ENCODE measurements around the gene VAMP1. TPM values are rescaled to one million over a fixed set of nuclear protein-coding genes. Genes with fewer than 3 reads are reported as not detected.

Gene VAMP1
- total RNA-seq, 2 donors from 2014 or later = 2.9 to 5.9 TPM

DNA sequence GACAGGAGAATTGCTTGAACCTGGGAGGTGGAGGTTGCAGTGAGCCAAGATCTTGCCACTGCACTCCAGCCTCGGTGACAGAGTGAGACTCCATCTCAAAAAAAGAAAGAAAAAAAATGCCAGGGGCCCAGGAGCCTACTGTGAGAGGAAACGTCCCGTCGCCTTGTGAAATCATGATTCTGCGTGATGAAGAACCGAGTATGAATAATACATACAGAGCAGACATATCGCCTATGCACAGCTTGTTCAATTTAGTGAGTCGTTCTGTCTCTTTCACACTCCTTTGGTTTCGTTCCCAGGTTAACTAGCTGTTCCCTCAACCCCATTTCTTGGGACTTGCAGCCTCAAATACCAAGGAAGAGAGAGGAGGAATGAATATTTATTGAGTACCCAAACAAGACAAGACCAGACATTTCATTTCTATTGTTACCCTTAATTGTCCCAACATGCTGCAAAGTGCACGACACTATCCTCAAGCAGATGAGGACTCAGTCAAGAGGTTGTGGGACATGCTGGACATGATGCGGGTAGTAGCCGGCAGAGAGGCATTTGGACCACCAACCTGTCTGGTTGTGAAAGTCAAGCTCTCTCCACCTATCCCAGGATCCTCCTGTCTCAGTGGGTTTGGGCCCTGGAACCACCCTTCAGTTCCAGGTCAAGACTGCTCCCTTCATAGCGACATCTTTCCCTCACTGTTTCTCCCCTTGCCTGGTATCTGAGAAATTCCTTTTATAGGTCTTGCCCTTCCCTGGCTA is 34.3 kb downstream of the VAMP1 start:
- 80 to 81% methylated on average over 12 to 13 of the region's 13 CpGs for WGBS, 2 donors
- Histone ChIP-seq H3K4me1 (no peaks in the 10 kb centered on the region), H3K4me3 (no peak overlapping the region), H3K9me3 (no peaks in the 10 kb centered on the region), H3K36me3 (replicated peaks in 1 of 2; ENCODE audit: insufficient read depth in 1 of 2, low read depth in 2 of 2) (no peaks in the 10 kb centered on the region), H3K27me3 (no peaks in the 10 kb centered on the region), H3K27ac (no peak overlapping the region)
- intact Hi-C loops (cut with DNase I) = no loop called here
- TF ChIP-seq POLR2A (IDR thresholded peaks at IDR 0.05) = no peak
- TF ChIP-seq, protein P1, sequence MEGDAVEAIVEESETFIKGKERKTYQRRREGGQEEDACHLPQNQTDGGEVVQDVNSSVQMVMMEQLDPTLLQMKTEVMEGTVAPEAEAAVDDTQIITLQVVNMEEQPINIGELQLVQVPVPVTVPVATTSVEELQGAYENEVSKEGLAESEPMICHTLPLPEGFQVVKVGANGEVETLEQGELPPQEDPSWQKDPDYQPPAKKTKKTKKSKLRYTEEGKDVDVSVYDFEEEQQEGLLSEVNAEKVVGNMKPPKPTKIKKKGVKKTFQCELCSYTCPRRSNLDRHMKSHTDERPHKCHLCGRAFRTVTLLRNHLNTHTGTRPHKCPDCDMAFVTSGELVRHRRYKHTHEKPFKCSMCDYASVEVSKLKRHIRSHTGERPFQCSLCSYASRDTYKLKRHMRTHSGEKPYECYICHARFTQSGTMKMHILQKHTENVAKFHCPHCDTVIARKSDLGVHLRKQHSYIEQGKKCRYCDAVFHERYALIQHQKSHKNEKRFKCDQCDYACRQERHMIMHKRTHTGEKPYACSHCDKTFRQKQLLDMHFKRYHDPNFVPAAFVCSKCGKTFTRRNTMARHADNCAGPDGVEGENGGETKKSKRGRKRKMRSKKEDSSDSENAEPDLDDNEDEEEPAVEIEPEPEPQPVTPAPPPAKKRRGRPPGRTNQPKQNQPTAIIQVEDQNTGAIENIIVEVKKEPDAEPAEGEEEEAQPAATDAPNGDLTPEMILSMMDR (IDR thresholded peaks at IDR 0.05) = no peak
- DNase-seq (peak in 1 of 4 donors; percentile 0), ATAC-seq (no peak)

DNA sequence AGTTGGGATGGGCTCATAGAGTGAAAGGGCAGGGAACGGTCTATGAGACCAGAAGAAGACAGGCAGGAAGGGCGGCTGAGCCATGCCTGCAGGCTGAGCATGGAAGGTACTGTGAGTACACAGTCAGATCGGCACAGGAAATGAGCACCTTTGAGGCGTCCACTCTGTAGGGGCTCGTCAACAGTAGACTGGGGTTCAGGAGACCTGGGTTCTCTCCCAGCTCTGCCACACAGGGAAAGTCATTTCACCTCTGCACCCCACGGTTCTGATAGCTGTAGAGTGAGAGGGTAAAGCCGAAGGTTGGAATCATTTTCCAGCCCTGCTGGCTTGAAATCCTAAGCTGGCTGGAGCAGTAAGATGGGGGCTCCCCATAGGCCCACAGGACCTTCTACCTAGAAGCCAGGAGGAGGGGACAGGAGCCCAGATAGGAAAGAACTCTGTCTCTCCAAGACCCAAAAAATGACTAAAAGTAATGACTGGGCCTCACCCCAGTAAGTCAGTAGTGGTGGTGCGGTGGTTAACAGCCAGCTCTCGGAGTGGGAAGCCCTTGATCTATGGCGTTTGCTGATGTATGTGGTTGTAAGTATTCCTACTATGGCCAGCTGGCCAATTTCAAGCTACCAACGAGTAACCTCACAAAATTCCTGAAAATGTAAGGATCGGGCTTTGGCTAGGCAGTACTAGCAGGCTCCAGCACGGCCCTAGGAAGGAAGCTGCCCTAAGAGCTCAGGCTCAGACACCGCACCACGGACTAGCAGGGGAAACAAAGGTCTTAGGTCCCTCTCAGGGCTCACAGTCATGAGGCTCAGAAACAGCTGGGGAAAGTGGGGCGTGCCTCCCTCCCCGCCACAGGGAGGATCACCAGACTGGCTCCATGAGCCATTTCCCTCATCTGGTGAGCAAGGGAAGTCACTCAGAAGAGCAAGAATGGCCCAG is 36.0 kb downstream of the VAMP1 start:
- WGBS, 2 donors = 77 to 81% methylated on average over 13 to 17 of the region's 17 CpGs
- no peak overlapping the region for H3K4me3 ChIP-seq
- TF ChIP-seq POLR2A (IDR thresholded peaks at IDR 0.05) = no peak
- TF ChIP-seq, protein P1 (IDR thresholded peaks at IDR 0.05) = no peak

DNA sequence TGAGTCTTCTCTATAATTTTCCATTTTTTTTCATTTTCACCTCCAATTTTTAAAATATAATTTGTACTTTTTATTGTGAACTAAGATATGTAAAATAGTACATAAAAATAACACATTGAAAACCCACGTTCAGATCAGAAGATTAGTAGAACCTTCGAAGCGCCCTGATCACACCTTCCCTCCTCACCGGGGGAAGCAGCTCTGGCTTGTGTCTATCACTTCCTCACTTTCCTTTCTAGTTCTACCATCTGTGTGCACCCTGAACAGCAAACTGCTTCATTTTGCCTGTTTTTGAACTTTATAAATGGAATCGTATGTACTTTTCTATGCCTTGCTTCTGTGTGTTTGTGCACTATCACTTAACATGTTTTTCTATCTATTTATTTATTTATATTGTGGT is 37.5 kb downstream of the VAMP1 start:
- intact Hi-C loops (cut with DNase I) = no loop called here
- DNase-seq = no peak
- no peak overlapping the region for H3K27ac ChIP-seq
- no peak for ATAC-seq
- H3K36me3 ChIP-seq (replicated peaks in 1 of 2; ENCODE audit: insufficient read depth in 1 of 2, low read depth in 2 of 2) = no peaks in the 10 kb centered on the region
- H3K9me3 ChIP-seq = no peaks in the 10 kb centered on the region
- WGBS, 2 donors = 70 to 86% methylated on average over 5 of the region's 5 CpGs
- no peak for TF ChIP-seq POLR2A (IDR thresholded peaks at IDR 0.05)
- TF ChIP-seq, protein P1 (IDR thresholded peaks at IDR 0.05) = no peak
- H3K4me1 ChIP-seq = peaks cover 5% of the 10 kb centered on the region
- H3K4me3 ChIP-seq = no peak overlapping the region
- H3K27me3 ChIP-seq = no peaks in the 10 kb centered on the region

More for the DNA sequence above, 36.0 kb downstream of the VAMP1 start:
- intact Hi-C loops (cut with DNase I) = no loop called here
- no peaks in the 10 kb centered on the region for H3K27me3 ChIP-seq
- DNase-seq (peak in 1 of 4 donors; percentile 5), ATAC-seq (no peak)
- no peaks in the 10 kb centered on the region for H3K36me3 ChIP-seq (replicated peaks in 1 of 2; ENCODE audit: insufficient read depth in 1 of 2, low read depth in 2 of 2)
- H3K4me1 ChIP-seq = peaks cover 5% of the 10 kb centered on the region
- H3K27ac ChIP-seq = no peak overlapping the region
- no peaks in the 10 kb centered on the region for H3K9me3 ChIP-seq

DNA sequence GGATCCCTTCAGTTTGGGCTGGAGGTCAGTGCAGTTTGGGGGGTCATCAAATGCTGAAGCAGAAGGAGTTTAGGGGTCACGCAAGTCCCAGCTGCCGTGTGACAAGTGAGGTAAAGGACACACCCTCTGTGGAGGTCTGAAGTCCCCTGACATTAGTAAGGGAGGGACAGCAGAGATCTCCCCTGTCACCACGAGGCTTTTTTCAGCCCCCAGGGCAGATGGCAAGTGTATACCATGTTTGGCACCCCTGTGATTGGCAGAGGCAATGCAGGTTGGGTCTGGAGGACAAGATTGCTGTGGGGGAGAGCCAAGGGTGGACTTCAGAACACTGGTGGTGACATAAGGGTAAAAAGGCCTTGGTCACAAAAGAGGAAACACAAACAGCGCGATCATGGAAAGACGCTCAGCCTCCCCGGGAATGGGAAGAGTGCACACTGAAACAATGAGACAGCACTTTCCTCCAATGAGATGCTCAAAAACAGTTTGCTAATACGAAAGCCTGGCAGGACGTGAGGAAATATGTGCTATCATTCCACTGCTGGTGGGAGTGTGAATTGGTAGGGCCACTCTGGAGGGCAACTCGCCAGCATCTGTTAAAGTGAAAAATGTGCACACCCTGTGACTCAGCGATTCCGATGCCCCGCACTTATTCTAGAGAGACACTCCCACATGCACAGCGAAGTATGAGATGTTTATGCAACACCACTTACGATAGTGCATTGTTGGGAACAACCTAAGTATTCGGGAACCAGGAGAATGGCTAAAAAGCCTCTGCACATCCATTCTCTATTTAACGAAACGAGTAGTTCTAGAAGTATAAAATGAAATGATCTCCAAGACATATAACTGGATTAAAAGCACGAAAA is 40.1 kb downstream of the VAMP1 start:
- no peak for TF ChIP-seq POLR2A (IDR thresholded peaks at IDR 0.05)
- TF ChIP-seq, protein P1 (IDR thresholded peaks at IDR 0.05) = no peak
- WGBS, 2 donors = 29 to 32% methylated on average over 19 of the region's 19 CpGs

More for the DNA sequence above, 40.1 kb downstream of the VAMP1 start:
- ATAC-seq (peak; percentile 85), DNase-seq (peak; percentile 69 to 81 (median 78))
- Histone ChIP-seq H3K27ac (peak overlapping the region in 2 of 4 donors; percentile 36 to 44), H3K36me3 (replicated peaks in 1 of 2; ENCODE audit: insufficient read depth in 1 of 2, low read depth in 2 of 2) (no peaks in the 10 kb centered on the region), H3K27me3 (no peaks in the 10 kb centered on the region), H3K9me3 (no peaks in the 10 kb centered on the region), H3K4me1 (peaks cover 5% of the 10 kb centered on the region), H3K4me3 (no peak overlapping the region)
- intact Hi-C loops (cut with DNase I) = no loop called here

All from body of pancreas (tissue), 4 donors.